OCI-LY1 (cell line): ENCODE data around the gene CAPN15.

Experiments
- H2AFZ ChIP-seq: fragments of 200-600 bp; sonication (generic), shearing (Covaris generic); 2 replicates; pipeline ENCODE4 v1.6.0; 2014; ENCODE audit warnings: antibody characterized with exemption, mild to moderate bottlenecking, low read length
- H3F3A ChIP-seq: fragments of 200-600 bp; sonication (generic), shearing (Covaris generic); 2 replicates; pipeline ENCODE4 v1.6.0; 2014; ENCODE audit warnings: mild to moderate bottlenecking, antibody characterized with exemption, low read length, moderate library complexity; ENCODE audit not compliant: insufficient read depth
- H3K27ac ChIP-seq: fragments of 200-600 bp; sonication (generic); 2 replicates; pipeline ENCODE4 v1.5.1; 2014; ENCODE audit warnings: low read length, mixed run types, mild to moderate bottlenecking, low read depth; ENCODE audit not compliant: poor library complexity, severe bottlenecking
- H3K27me3 ChIP-seq: fragments of 200-600 bp; sonication (generic); 2 replicates; pipeline ENCODE4 v1.6.0; 2014; ENCODE audit warnings: antibody characterized with exemption, mild to moderate bottlenecking, low read length, moderate library complexity; ENCODE audit not compliant: insufficient read depth
- H3K36me3 ChIP-seq: fragments of 200-600 bp; sonication (generic); 2 replicates; pipeline ENCODE4 v1.6.1; 2014; ENCODE audit warnings: mild to moderate bottlenecking, antibody characterized with exemption, low read length, moderate library complexity, mixed read lengths; ENCODE audit not compliant: insufficient read depth
- H3K4me1 ChIP-seq: fragments of 200-600 bp; sonication (generic); 2 replicates; pipeline ENCODE4 v1.5.1; 2014; ENCODE audit warnings: mild to moderate bottlenecking, low read length, moderate library complexity; ENCODE audit not compliant: insufficient read depth, severe bottlenecking
- H3K4me2 ChIP-seq: fragments of 200-600 bp; sonication (generic), shearing (Covaris generic); 2 replicates; pipeline ENCODE4 v1.6.1; 2014; ENCODE audit warnings: low read length
- H3K4me3 ChIP-seq: fragments of 200-600 bp; sonication (generic); 2 replicates; pipeline ENCODE4 v1.5.1; 2014; ENCODE audit warnings: low read length, low read depth, mild to moderate bottlenecking, mixed read lengths; ENCODE audit not compliant: poor library complexity, severe bottlenecking
- H3K79me2 ChIP-seq: fragments of 200-600 bp; shearing (Covaris generic); 2 replicates; pipeline ENCODE4 v1.6.1; 2016; ENCODE audit warnings: mixed run types, low read length, mixed read lengths; ENCODE audit not compliant: insufficient read depth
- H3K9ac ChIP-seq: fragments of 200-600 bp; sonication (generic), shearing (Covaris generic); 2 replicates; pipeline ENCODE4 v1.6.1; 2014; ENCODE audit warnings: mild to moderate bottlenecking, low read length, mixed read lengths
- H3K9me2 ChIP-seq: fragments of 200-600 bp; sonication (generic), shearing (Covaris generic); 2 replicates; pipeline ENCODE4 v1.6.1; 2014; ENCODE audit warnings: low read depth, mild to moderate bottlenecking, low read length, mixed read lengths
- H3K9me3 ChIP-seq: fragments of 200-600 bp; shearing (Covaris generic); 2 replicates; pipeline ENCODE4 v1.6.1; 2014; ENCODE audit warnings: low read length, mixed read lengths
- H4K20me1 ChIP-seq: fragments of 200-600 bp; sonication (generic), shearing (Covaris generic); 2 replicates; pipeline ENCODE4 v1.6.0; 2016; ENCODE audit warnings: mild to moderate bottlenecking, low read length; ENCODE audit not compliant: insufficient read depth
- EZH2 ChIP-seq: fragments of 200-600 bp; sonication (generic), shearing (Covaris generic); IDR thresholded peaks from 2 replicates; pipeline ENCODE4 v1.8.0; 2017; ENCODE audit warnings: borderline replicate concordance, mixed run types, mild to moderate bottlenecking, antibody characterized with exemption, low read length, moderate library complexity, mixed read lengths
- TF ChIP-seq, protein P1 (sequence below): fragments of 200-600 bp; sonication (generic), shearing (Covaris generic); IDR thresholded peaks from 2 replicates; pipeline ENCODE4 v1.5.1; 2017; ENCODE audit warnings: mild to moderate bottlenecking, antibody characterized with exemption, low read length, moderate library complexity, mixed read lengths

Gene CAPN15

DNA sequence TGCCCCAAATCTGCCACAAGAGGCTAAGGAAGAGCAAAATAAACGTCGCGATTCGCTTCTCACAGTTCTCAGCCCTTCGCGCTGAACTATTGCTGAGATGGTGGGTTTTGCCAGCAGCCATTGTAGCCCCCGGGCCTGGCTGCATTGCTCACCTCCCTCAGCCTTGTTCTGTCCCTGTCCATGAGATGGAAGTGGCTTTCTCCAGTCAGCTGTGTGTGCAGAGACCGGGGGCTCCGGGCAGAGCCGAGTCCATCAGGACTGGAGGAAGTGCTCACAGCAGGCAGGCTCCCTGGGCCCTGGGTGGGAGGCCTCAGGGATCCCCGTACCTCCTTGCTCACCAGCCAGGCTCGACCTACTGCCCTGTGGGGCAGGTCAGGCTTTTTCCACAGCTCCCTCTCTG lies 27.6 kb upstream of the CAPN15 start:
- Histone ChIP-seq H3F3A (no peaks in the 10 kb centered on the region), H3K4me3 (no peak overlapping the region), H3K9ac (no peak overlapping the region), H3K79me2 (no peaks in the 10 kb centered on the region), H3K4me2 (no peak overlapping the region), H3K27me3 (no peaks in the 10 kb centered on the region), H3K4me1 (no peaks in the 10 kb centered on the region), H3K9me3 (no peaks in the 10 kb centered on the region), H3K9me2 (no peaks in the 10 kb centered on the region), H3K36me3 (no peaks in the 10 kb centered on the region), H3K27ac (no peak overlapping the region), H4K20me1 (no peaks in the 10 kb centered on the region), H2AFZ (no peak overlapping the region)
- TF ChIP-seq, protein P1, sequence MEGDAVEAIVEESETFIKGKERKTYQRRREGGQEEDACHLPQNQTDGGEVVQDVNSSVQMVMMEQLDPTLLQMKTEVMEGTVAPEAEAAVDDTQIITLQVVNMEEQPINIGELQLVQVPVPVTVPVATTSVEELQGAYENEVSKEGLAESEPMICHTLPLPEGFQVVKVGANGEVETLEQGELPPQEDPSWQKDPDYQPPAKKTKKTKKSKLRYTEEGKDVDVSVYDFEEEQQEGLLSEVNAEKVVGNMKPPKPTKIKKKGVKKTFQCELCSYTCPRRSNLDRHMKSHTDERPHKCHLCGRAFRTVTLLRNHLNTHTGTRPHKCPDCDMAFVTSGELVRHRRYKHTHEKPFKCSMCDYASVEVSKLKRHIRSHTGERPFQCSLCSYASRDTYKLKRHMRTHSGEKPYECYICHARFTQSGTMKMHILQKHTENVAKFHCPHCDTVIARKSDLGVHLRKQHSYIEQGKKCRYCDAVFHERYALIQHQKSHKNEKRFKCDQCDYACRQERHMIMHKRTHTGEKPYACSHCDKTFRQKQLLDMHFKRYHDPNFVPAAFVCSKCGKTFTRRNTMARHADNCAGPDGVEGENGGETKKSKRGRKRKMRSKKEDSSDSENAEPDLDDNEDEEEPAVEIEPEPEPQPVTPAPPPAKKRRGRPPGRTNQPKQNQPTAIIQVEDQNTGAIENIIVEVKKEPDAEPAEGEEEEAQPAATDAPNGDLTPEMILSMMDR = no peak
- TF ChIP-seq EZH2 = no peak

DNA sequence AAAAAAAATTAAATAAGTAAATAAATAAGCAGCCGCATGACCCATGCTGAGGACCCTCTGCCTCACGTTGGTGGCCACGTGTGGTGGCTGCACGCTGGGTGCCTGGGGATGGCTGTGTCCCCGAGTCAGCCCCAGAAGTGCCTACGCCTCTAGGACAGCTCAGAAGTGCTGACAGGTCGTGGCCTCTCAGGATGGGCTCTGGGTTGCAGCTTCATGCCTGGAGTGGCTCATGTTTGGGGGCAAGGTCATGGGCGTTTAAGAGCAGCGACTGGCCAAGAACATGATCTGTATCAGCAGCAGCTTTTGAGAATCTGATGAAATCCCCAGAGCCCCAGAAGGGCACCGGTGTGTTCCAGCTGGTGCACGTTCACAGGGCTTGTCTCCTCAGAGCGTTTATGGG lies 26.8 kb upstream of the CAPN15 start:
- no peaks in the 10 kb centered on the region for H3K79me2 ChIP-seq
- H3K9ac ChIP-seq = no peak overlapping the region
- H3K27me3 ChIP-seq = no peaks in the 10 kb centered on the region
- H3K27ac ChIP-seq = no peak overlapping the region
- no peak overlapping the region for H2AFZ ChIP-seq
- no peaks in the 10 kb centered on the region for H4K20me1 ChIP-seq
- H3K4me3 ChIP-seq = no peak overlapping the region
- H3K9me3 ChIP-seq = no peaks in the 10 kb centered on the region
- H3F3A ChIP-seq = no peaks in the 10 kb centered on the region
- H3K36me3 ChIP-seq = no peaks in the 10 kb centered on the region
- H3K9me2 ChIP-seq = no peaks in the 10 kb centered on the region
- TF ChIP-seq, protein P1 = no peak
- TF ChIP-seq EZH2 = no peak
- H3K4me2 ChIP-seq = no peak overlapping the region
- no peaks in the 10 kb centered on the region for H3K4me1 ChIP-seq

DNA sequence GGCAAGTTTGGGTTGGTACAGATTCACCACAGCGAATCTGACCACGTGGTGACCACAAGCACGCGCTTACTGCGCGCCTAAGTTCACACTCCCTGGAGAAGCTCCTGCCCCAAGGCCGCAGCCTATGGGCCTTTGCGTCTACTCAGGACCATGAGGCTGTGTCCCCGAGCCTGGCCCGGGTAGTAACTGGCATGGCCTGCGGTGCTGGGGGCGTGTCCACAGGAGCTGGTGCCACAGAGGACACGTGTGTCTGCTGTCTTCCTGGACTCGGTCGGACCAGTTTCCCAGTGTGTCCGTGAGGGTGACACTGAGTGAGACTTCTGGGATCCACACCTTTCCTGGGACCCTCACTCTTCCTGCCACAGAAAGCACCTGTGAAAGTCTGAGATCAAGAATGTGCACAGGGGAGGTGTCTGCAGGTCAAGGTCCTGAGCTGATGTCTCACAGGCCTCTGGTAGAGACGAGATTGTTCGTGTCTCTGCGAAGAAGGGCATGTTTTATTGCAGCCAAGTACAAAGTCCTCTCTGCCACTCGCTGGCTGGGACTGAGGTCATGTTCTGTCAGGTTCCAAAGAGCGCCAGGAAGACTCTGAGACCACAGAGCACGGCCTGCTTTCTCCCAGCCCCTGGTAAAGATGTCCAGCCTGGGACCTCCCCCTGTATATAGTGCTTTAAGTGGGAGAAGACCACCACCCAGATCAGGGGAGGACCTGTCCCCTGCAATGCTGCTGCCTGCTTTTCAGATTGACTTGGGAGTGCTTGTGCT lies 25.2 kb upstream of the CAPN15 start:
- TF ChIP-seq, protein P1 = no peak
- TF ChIP-seq EZH2 = no peak
- Histone ChIP-seq H3K27ac (no peak overlapping the region), H3K36me3 (no peaks in the 10 kb centered on the region), H3F3A (no peaks in the 10 kb centered on the region), H3K27me3 (no peaks in the 10 kb centered on the region), H3K4me2 (no peak overlapping the region), H3K9me3 (no peaks in the 10 kb centered on the region), H3K4me1 (no peaks in the 10 kb centered on the region), H3K4me3 (no peak overlapping the region), H3K9ac (no peak overlapping the region), H2AFZ (no peak overlapping the region), H3K9me2 (no peaks in the 10 kb centered on the region), H3K79me2 (no peaks in the 10 kb centered on the region), H4K20me1 (no peaks in the 10 kb centered on the region)
